Measurements from ENCODE around the gene WDR89.
"Not testable (repeated sequence)": the region's sequence is repeated elsewhere in the genome, so short reads cannot be mapped to it uniquely, and the experiment has no call there.

Gene WDR89

GRCh38 chr14:63594455-63595372 is 47.0 kb downstream of the WDR89 start:
- no peak for FAIRE-seq

- not testable (repeated sequence) for FAIRE-seq
Observed at GRCh38 chr14:63583046-63583445, 58.6 kb downstream of the WDR89 start.

GRCh38 chr14:63581491-63581890 is 60.2 kb downstream of the WDR89 start:
- FAIRE-seq = no peak

GRCh38 chr14:63578300-63578699 is 63.4 kb downstream of the WDR89 start:
- no peak for FAIRE-seq

GRCh38 chr14:63573581-63573980 is 68.1 kb downstream of the WDR89 start:
- no peak for FAIRE-seq

- FAIRE-seq = no peak
Observed at GRCh38 chr14:63565448-63565847, 76.2 kb downstream of the WDR89 start.

GRCh38 chr14:63564318-63564717 is 77.4 kb downstream of the WDR89 start:
- no peak for FAIRE-seq

- FAIRE-seq = no peak
Observed at GRCh38 chr14:63563370-63564026, 78.2 kb downstream of the WDR89 start.

- no peak for FAIRE-seq
Observed at GRCh38 chr14:63562405-63562804, 79.3 kb downstream of the WDR89 start.

- no peak for FAIRE-seq
Observed at GRCh38 chr14:63555572-63555971, 86.1 kb downstream of the WDR89 start.

GRCh38 chr14:63551332-63551731 is 90.3 kb downstream of the WDR89 start:
- FAIRE-seq = no peak

GRCh38 chr14:63547798-63548335 is 93.8 kb downstream of the WDR89 start:
- FAIRE-seq = no peak

Data from G401.6 (cell line).